Cardiac fibroblast (primary cell): Measurements from ENCODE around the gene PREP.

Source experiments
- DNase-seq, 2 donors: peaks; one replicate each; pipeline versions ENCODE4 v3.0.0 to v3.0.0-alpha.2; 2010; ENCODE audit warnings: low read depth in 2 of 2
- H3K4me3 ChIP-seq, 2 donors: replicated peaks in 1 of 2; 1 replicate in 1 of 2; 2 replicates in 1 of 2; pipeline ENCODE4 v1.5.1; 2011; ENCODE audit warnings: low read depth in 2 of 2, low read length in 2 of 2, mild to moderate bottlenecking in 2 of 2, moderate library complexity in 1 of 2
- CTCF ChIP-seq: IDR thresholded peaks from one replicate; pipeline ENCODE4 v1.5.1; 2011; ENCODE audit warnings: low read depth, mild to moderate bottlenecking, low read length, inconsistent platforms

The PREP gene

GRCh38 chr6:105317607-105318533, 85.0 kb downstream of the PREP start:
- H3K4me3 ChIP-seq, result no peak overlapping the region
- peak; percentile 25 for TF ChIP-seq CTCF
- DNase-seq, result peak; percentile 10

GRCh38 chr6:105313211-105313610, 89.7 kb downstream of the PREP start:
- no peak for TF ChIP-seq CTCF
- DNase-seq, result no peak
- no peak overlapping the region for H3K4me3 ChIP-seq

- no peak overlapping the region for H3K4me3 ChIP-seq
- TF ChIP-seq CTCF, result no peak
- DNase-seq, result no peak
Measured at GRCh38 chr6:105310947-105311346, 91.9 kb downstream of the PREP start.

GRCh38 chr6:105310371-105310770, 92.5 kb downstream of the PREP start:
- no peak for TF ChIP-seq CTCF
- DNase-seq, result no peak
- H3K4me3 ChIP-seq, result no peak overlapping the region

- no peak for DNase-seq
- TF ChIP-seq CTCF, result no peak
- no peak overlapping the region for H3K4me3 ChIP-seq
Measured at GRCh38 chr6:105308840-105309239, 94.0 kb downstream of the PREP start.

GRCh38 chr6:105305521-105305920, 97.4 kb downstream of the PREP start:
- no peak for DNase-seq
- no peak overlapping the region for H3K4me3 ChIP-seq
- no peak for TF ChIP-seq CTCF
